Measurements from ENCODE around the gene MAPK14. TPM values are rescaled to one million over a fixed set of nuclear protein-coding genes. Genes with fewer than 3 reads are reported as not detected.
"Not testable (repeated sequence)": the region's sequence is repeated elsewhere in the genome, so short reads cannot be mapped to it uniquely, and the experiment has no call there.

The MAPK14 gene
- total and polyA plus RNA-seq, 4 donors = 27.3 to 55.2 (median 36.0) TPM

- no peaks in the 10 kb centered on the region for H3K36me3 ChIP-seq (ENCODE audit: control insufficient read depth, insufficient read depth, low read length)
- no peaks in the 10 kb centered on the region for H3K27me3 ChIP-seq (ENCODE audit: control insufficient read depth, insufficient read depth, low read length)
- H3K9me3 ChIP-seq (ENCODE audit: control insufficient read depth, insufficient read depth, low read length) = no peaks in the 10 kb centered on the region
- no peak for DNase-seq (ENCODE audit: low read depth in 4 of 6, low spot score in 6 of 6)
- no peaks in the 10 kb centered on the region for H3K4me1 ChIP-seq (ENCODE audit: control insufficient read depth, insufficient read depth, low read length)
- H3K27ac ChIP-seq (ENCODE audit: low read depth, low read length) = no peak overlapping the region
- no CpG with 5 or more reads among the region's 4 CpGs for WGBS (ENCODE audit: insufficient coverage)
- no peak overlapping the region for H3K4me3 ChIP-seq (ENCODE audit: low read depth, low read length)
These were observed 45.1 kb downstream of the MAPK14 start for GRCh38 chr6:36072681-36073080.

GRCh38 chr6:36073587-36073986 lies 46.0 kb downstream of the MAPK14 start:
- DNase-seq (ENCODE audit: low read depth in 4 of 6, low spot score in 6 of 6) = no peak

GRCh38 chr6:36075656-36076055 lies 48.0 kb downstream of the MAPK14 start:
- H3K9me3 ChIP-seq (ENCODE audit: control insufficient read depth, insufficient read depth, low read length) = no peaks in the 10 kb centered on the region
- no peaks in the 10 kb centered on the region for H3K4me1 ChIP-seq (ENCODE audit: control insufficient read depth, insufficient read depth, low read length)
- WGBS (ENCODE audit: insufficient coverage) = 60% methylated on average over 1 of the region's 3 CpGs
- peaks cover 6% of the 10 kb centered on the region for H3K36me3 ChIP-seq (ENCODE audit: control insufficient read depth, insufficient read depth, low read length)
- no peak overlapping the region for H3K27ac ChIP-seq (ENCODE audit: low read depth, low read length)
- DNase-seq (ENCODE audit: low read depth in 4 of 6, low spot score in 6 of 6) = peak in 1 of 6 donors; percentile 54
- no peaks in the 10 kb centered on the region for H3K27me3 ChIP-seq (ENCODE audit: control insufficient read depth, insufficient read depth, low read length)
- no peak overlapping the region for H3K4me3 ChIP-seq (ENCODE audit: low read depth, low read length)

More at GRCh38 chr6:36073587-36073986, 46.0 kb downstream of the MAPK14 start:
- Histone ChIP-seq H3K4me3 (ENCODE audit: low read depth, low read length) (no peak overlapping the region), H3K27me3 (ENCODE audit: control insufficient read depth, insufficient read depth, low read length) (no peaks in the 10 kb centered on the region), H3K4me1 (ENCODE audit: control insufficient read depth, insufficient read depth, low read length) (no peaks in the 10 kb centered on the region), H3K36me3 (ENCODE audit: control insufficient read depth, insufficient read depth, low read length) (no peaks in the 10 kb centered on the region), H3K27ac (ENCODE audit: low read depth, low read length) (no peak overlapping the region), H3K9me3 (ENCODE audit: control insufficient read depth, insufficient read depth, low read length) (no peaks in the 10 kb centered on the region)

GRCh38 chr6:36076178-36077063 lies 48.8 kb downstream of the MAPK14 start:
- Histone ChIP-seq H3K4me1 (ENCODE audit: control insufficient read depth, insufficient read depth, low read length) (no peaks in the 10 kb centered on the region), H3K27me3 (ENCODE audit: control insufficient read depth, insufficient read depth, low read length) (no peaks in the 10 kb centered on the region), H3K4me3 (ENCODE audit: low read depth, low read length) (no peak overlapping the region), H3K9me3 (ENCODE audit: control insufficient read depth, insufficient read depth, low read length) (no peaks in the 10 kb centered on the region), H3K36me3 (ENCODE audit: control insufficient read depth, insufficient read depth, low read length) (peaks cover 6% of the 10 kb centered on the region), H3K27ac (ENCODE audit: low read depth, low read length) (no peak overlapping the region)
- DNase-seq (ENCODE audit: low read depth in 4 of 6, low spot score in 6 of 6) = no peak
- no CpG with 5 or more reads among the region's 3 CpGs for WGBS (ENCODE audit: insufficient coverage)

- Histone ChIP-seq H3K4me3 (ENCODE audit: low read depth, low read length) (no peak overlapping the region), H3K27me3 (ENCODE audit: control insufficient read depth, insufficient read depth, low read length) (no peaks in the 10 kb centered on the region), H3K9me3 (ENCODE audit: control insufficient read depth, insufficient read depth, low read length) (no peaks in the 10 kb centered on the region), H3K36me3 (ENCODE audit: control insufficient read depth, insufficient read depth, low read length) (peaks cover 10% of the 10 kb centered on the region), H3K27ac (ENCODE audit: low read depth, low read length) (no peak overlapping the region), H3K4me1 (ENCODE audit: control insufficient read depth, insufficient read depth, low read length) (no peaks in the 10 kb centered on the region)
- no peak for DNase-seq (ENCODE audit: low read depth in 4 of 6, low spot score in 6 of 6)
- WGBS (ENCODE audit: insufficient coverage) = no CpG with 5 or more reads among the region's 4 CpGs
These were observed 50.6 kb downstream of the MAPK14 start for GRCh38 chr6:36078159-36078558.

- no peaks in the 10 kb centered on the region for H3K4me1 ChIP-seq (ENCODE audit: control insufficient read depth, insufficient read depth, low read length)
- H3K36me3 ChIP-seq (ENCODE audit: control insufficient read depth, insufficient read depth, low read length) = peaks cover 20% of the 10 kb centered on the region
- H3K27me3 ChIP-seq (ENCODE audit: control insufficient read depth, insufficient read depth, low read length) = no peaks in the 10 kb centered on the region
- no peak overlapping the region for H3K27ac ChIP-seq (ENCODE audit: low read depth, low read length)
- no CpG with 5 or more reads among the region's 2 CpGs for WGBS (ENCODE audit: insufficient coverage)
- no peak for DNase-seq (ENCODE audit: low read depth in 4 of 6, low spot score in 6 of 6)
- H3K9me3 ChIP-seq (ENCODE audit: control insufficient read depth, insufficient read depth, low read length) = no peaks in the 10 kb centered on the region
- no peak overlapping the region for H3K4me3 ChIP-seq (ENCODE audit: low read depth, low read length)
These were observed 52.0 kb downstream of the MAPK14 start for GRCh38 chr6:36079601-36080000.

- H3K36me3 ChIP-seq (ENCODE audit: control insufficient read depth, insufficient read depth, low read length) = peaks cover 20% of the 10 kb centered on the region
- WGBS (ENCODE audit: insufficient coverage) = no CpG with 5 or more reads among the region's 1 CpG
These were observed 54.7 kb downstream of the MAPK14 start for GRCh38 chr6:36082318-36082717.

GRCh38 chr6:36083446-36083845 lies 55.8 kb downstream of the MAPK14 start:
- Histone ChIP-seq H3K4me3 (ENCODE audit: low read depth, low read length) (no peak overlapping the region), H3K27ac (ENCODE audit: low read depth, low read length) (no peak overlapping the region), H3K4me1 (ENCODE audit: control insufficient read depth, insufficient read depth, low read length) (no peaks in the 10 kb centered on the region), H3K36me3 (ENCODE audit: control insufficient read depth, insufficient read depth, low read length) (peaks cover 20% of the 10 kb centered on the region), H3K27me3 (ENCODE audit: control insufficient read depth, insufficient read depth, low read length) (no peaks in the 10 kb centered on the region), H3K9me3 (ENCODE audit: control insufficient read depth, insufficient read depth, low read length) (no peaks in the 10 kb centered on the region)
- 94% methylated on average over 2 of the region's 3 CpGs for WGBS (ENCODE audit: insufficient coverage)
- DNase-seq (ENCODE audit: low read depth in 4 of 6, low spot score in 6 of 6) = no peak

More at GRCh38 chr6:36082318-36082717, 54.7 kb downstream of the MAPK14 start:
- Histone ChIP-seq H3K27me3 (ENCODE audit: control insufficient read depth, insufficient read depth, low read length) (no peaks in the 10 kb centered on the region), H3K4me1 (ENCODE audit: control insufficient read depth, insufficient read depth, low read length) (no peaks in the 10 kb centered on the region), H3K27ac (ENCODE audit: low read depth, low read length) (no peak overlapping the region), H3K9me3 (ENCODE audit: control insufficient read depth, insufficient read depth, low read length) (no peaks in the 10 kb centered on the region), H3K4me3 (ENCODE audit: low read depth, low read length) (no peak overlapping the region)
- no peak for DNase-seq (ENCODE audit: low read depth in 4 of 6, low spot score in 6 of 6)

- DNase-seq (ENCODE audit: low read depth in 4 of 6, low spot score in 6 of 6); H3K27me3 ChIP-seq (ENCODE audit: control insufficient read depth, insufficient read depth, low read length); H3K4me3 ChIP-seq (ENCODE audit: low read depth, low read length); H3K36me3 ChIP-seq (ENCODE audit: control insufficient read depth, insufficient read depth, low read length); H3K27ac ChIP-seq (ENCODE audit: low read depth, low read length); H3K9me3 ChIP-seq (ENCODE audit: control insufficient read depth, insufficient read depth, low read length); H3K4me1 ChIP-seq (ENCODE audit: control insufficient read depth, insufficient read depth, low read length): not testable (repeated sequence)
- 100% methylated on average over 3 of the region's 5 CpGs for WGBS (ENCODE audit: insufficient coverage)
These were observed 60.6 kb downstream of the MAPK14 start for GRCh38 chr6:36088204-36088603.

GRCh38 chr6:36089048-36089447 lies 61.4 kb downstream of the MAPK14 start:
- H3K27ac ChIP-seq (ENCODE audit: low read depth, low read length) = no peak overlapping the region
- no CpG with 5 or more reads among the region's 5 CpGs for WGBS (ENCODE audit: insufficient coverage)
- H3K9me3 ChIP-seq (ENCODE audit: control insufficient read depth, insufficient read depth, low read length) = no peaks in the 10 kb centered on the region
- no peak overlapping the region for H3K4me3 ChIP-seq (ENCODE audit: low read depth, low read length)
- H3K36me3 ChIP-seq (ENCODE audit: control insufficient read depth, insufficient read depth, low read length) = peaks cover 1% of the 10 kb centered on the region
- DNase-seq (ENCODE audit: low read depth in 4 of 6, low spot score in 6 of 6) = no peak
- no peaks in the 10 kb centered on the region for H3K4me1 ChIP-seq (ENCODE audit: control insufficient read depth, insufficient read depth, low read length)
- no peaks in the 10 kb centered on the region for H3K27me3 ChIP-seq (ENCODE audit: control insufficient read depth, insufficient read depth, low read length)

Data from spinal cord (tissue), 10 donors.